Testis (tissue), 3 donors: Measurements from ENCODE around the gene ZNG1F. TPM values are rescaled to one million over a fixed set of nuclear protein-coding genes. Genes with fewer than 3 reads are reported as not detected.
A peak's percentile ranks its signal among the peaks of the same experiment; 100 is the strongest.
"Not testable (repeated sequence)": the region's sequence is repeated elsewhere in the genome, so short reads cannot be mapped to it uniquely, and the experiment has no call there.

ENCODE experiments used
- DNase-seq: peaks from one replicate; pipeline ENCODE4 v3.0.0-alpha.2; 2019
- H3K27ac ChIP-seq, 2 donors: fragments of 200-600 bp; sonication (generic); one replicate each; pipeline ENCODE4 v1.5.1; 2019
- H3K27me3 ChIP-seq: fragments of 200-600 bp; sonication (generic); one replicate; pipeline ENCODE4 v1.5.1; 2019
- H3K36me3 ChIP-seq: fragments of 200-600 bp; sonication (generic); one replicate; pipeline ENCODE4 v1.5.1; 2017; ENCODE audit warnings: low read depth; ENCODE audit errors: missing control alignments
- H3K4me1 ChIP-seq: fragments of 200-600 bp; sonication (generic); one replicate; pipeline ENCODE4 v1.5.1; 2019
- H3K4me3 ChIP-seq, 2 donors: fragments of 200-600 bp; sonication (generic); one replicate each; pipeline ENCODE4 v1.5.1; 2017 to 2019
- H3K9me3 ChIP-seq: fragments of 200-600 bp; sonication (generic); one replicate; pipeline ENCODE4 v1.5.1; 2017
- CTCF ChIP-seq, 3 experiments: fragments of 450-650 bp in 2 of 3; fragments of 200-600 bp in 1 of 3; sonication (generic) in 1 of 3; IDR thresholded peaks; one replicate each; pipeline ENCODE4 v1.5.1; 2016 to 2019; ENCODE audit warnings: antibody characterized with exemption in 3 of 3, mild to moderate bottlenecking in 2 of 3, moderate library complexity in 1 of 3
- WGBS, 2 donors: methylation state at CpG; one replicate each; pipeline ENCODE4 v1.1.5; 2018; 5-methylcytosine and 5-hydroxymethylcytosine counted together
- intact Hi-C: fragments of 100-400 bp; cut with DNase I; formaldehyde crosslinking; loops from one replicate; pipeline ENCODE4 v1.15.1; 2023; ENCODE audit warnings: low total_unique reads
- microRNA-seq, 2 donors: library from miRNA; unstranded; fragments of <30 nt; microRNA quantifications; one replicate each; pipeline ENCODE4, GENCODE V29; 2016; ENCODE audit warnings: borderline number of aligned reads in 2 of 2, borderline replicate concordance in 1 of 2
- polyA plus RNA-seq: library from polyadenylated mRNA; stranded (reverse); fragments of 350-450 nt; fragmentation: Illumina TruSeq; extraction: RNeasy Lipid Tissue Mini Kit (QIAGEN cat#74804); gene quantifications from one replicate; pipeline ENCODE4 v1.2.3, GENCODE V29; 2014; ENCODE audit warnings: low read depth, low replicate concordance; ENCODE audit not compliant: insufficient read depth
- small RNA-seq, 2 donors: library from RNA; depleted of rRNA; stranded (forward); fragments of <200 nt; gene quantifications; one replicate each; pipeline ENCODE3, GENCODE V24; 2016
- total RNA-seq, 2 donors: library from RNA; depleted of rRNA; stranded (reverse); fragments of >200 nt; gene quantifications; one replicate each; pipeline ENCODE4 v1.2.3, GENCODE V29; 2016

Gene ZNG1F
- total and polyA plus RNA-seq, 3 donors from 2014 or later, result 15.5 to 22.5 (median 17.6) TPM

GRCh38 chr9:41088450-41089059, 100.6 kb downstream of the ZNG1F start:
- H3K36me3 ChIP-seq, intact Hi-C loops, H3K27ac ChIP-seq, H3K4me1 ChIP-seq, H3K27me3 ChIP-seq, DNase-seq, H3K4me3 ChIP-seq, H3K9me3 ChIP-seq: not testable (repeated sequence)
- TF ChIP-seq CTCF (IDR thresholded peaks at IDR 0.05), result peak in 1 of 3 experiments; percentile 36
- 9% methylated on average over 7 to 8 of the region's 11 CpGs for WGBS, 2 donors

DNA sequence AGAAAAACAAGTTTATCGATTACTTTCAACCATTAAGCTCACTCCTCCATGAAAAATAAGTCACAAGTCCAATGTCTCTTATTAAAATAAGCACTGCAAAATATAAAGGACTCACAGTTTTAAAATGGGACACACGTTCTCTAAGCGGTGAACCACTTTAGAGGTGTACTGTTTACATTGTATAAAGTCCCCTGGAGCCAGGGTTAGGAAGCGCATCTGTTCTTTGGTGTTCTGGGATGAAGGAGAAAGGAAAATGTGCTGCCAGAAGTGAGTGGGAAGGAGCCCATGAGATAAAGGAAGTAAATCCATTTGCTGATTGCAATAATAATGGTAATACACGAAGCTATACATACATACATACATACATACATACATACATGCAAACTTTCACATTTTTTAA, 101.2 kb downstream of the ZNG1F start:
- H3K4me3 ChIP-seq, intact Hi-C loops, H3K9me3 ChIP-seq, H3K27ac ChIP-seq, DNase-seq, H3K27me3 ChIP-seq, H3K4me1 ChIP-seq, H3K36me3 ChIP-seq: not testable (repeated sequence)
- 50 to 54% methylated on average over 5 of the region's 5 CpGs for WGBS, 2 donors

GRCh38 chr9:41087157-41087780, 101.8 kb downstream of the ZNG1F start:
- H3K27me3 ChIP-seq, H3K4me3 ChIP-seq, H3K4me1 ChIP-seq, H3K9me3 ChIP-seq, H3K36me3 ChIP-seq, DNase-seq, H3K27ac ChIP-seq, intact Hi-C loops: not testable (repeated sequence)
- WGBS, 2 donors, result 41 to 48% methylated on average over 5 of the region's 5 CpGs

- 56 to 65% methylated on average over 1 of the region's 1 CpG for WGBS, 2 donors
- H3K9me3 ChIP-seq, H3K27ac ChIP-seq, H3K36me3 ChIP-seq, H3K4me3 ChIP-seq, DNase-seq, H3K4me1 ChIP-seq, H3K27me3 ChIP-seq, intact Hi-C loops: not testable (repeated sequence)
Observed at GRCh38 chr9:41086685-41087084, 102.4 kb downstream of the ZNG1F start.

- intact Hi-C loops, H3K36me3 ChIP-seq, DNase-seq, H3K4me1 ChIP-seq, H3K27me3 ChIP-seq, H3K9me3 ChIP-seq, H3K4me3 ChIP-seq, H3K27ac ChIP-seq: not testable (repeated sequence)
- WGBS, 2 donors, result 69 to 81% methylated on average over 3 of the region's 3 CpGs
Observed at GRCh38 chr9:41086215-41086614, 102.9 kb downstream of the ZNG1F start.

DNA sequence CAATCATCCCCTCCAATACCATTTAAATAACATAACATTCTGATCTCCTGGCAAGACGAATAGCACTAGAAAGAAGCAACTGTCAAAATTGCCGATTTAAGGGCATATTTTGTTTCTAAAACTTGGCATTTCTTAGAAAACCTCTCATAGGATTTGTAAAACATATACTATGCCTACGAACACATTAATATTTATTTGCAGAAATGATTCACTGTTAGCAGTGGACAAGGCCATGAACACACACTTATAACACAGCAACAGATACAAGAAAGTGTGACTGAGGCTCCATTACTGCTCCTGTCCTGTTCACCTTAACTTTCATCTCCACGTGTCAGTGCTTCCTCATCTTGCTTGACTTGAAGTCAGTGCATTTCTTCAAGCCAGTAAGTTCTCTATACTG, 106.8 kb downstream of the ZNG1F start:
- H3K4me1 ChIP-seq, H3K4me3 ChIP-seq, intact Hi-C loops, H3K27ac ChIP-seq, H3K36me3 ChIP-seq, H3K27me3 ChIP-seq, H3K9me3 ChIP-seq, DNase-seq: not testable (repeated sequence)
- WGBS, 2 donors, result 65 to 67% methylated on average over 4 of the region's 4 CpGs

Small RNA genes lying within 50 kb of the gene (microRNA-seq; reads per million reads assigned to microRNA genes)
- 0 reads per million in 2 donors for gene MIR4477A

Small RNA genes lying within 50 kb of the gene (small RNA-seq; reads per million reads assigned to genes)
- gene MIR4477A, result 0 reads per million in 2 donors
- 0 reads per million in 2 donors for gene RNA5SP530

Other genes with a start within 250 kb of the ZNG1F start
- not detected for gene FOXD4L6, start 60.6 kb downstream of the ZNG1F start, total RNA-seq
- gene FOXD4L6, start 60.6 kb downstream of the ZNG1F start, polyA plus RNA-seq, result not detected